ENCODE measurements around the gene TMEM120B.

- TF ChIP-seq SMC3 (conservative IDR thresholded peaks at IDR 0.05; ENCODE audit: poor library complexity) (no peak), CTCF (IDR thresholded peaks at IDR 0.05; ENCODE audit: poor library complexity, severe bottlenecking) (no peak)
Measured at GRCh38 chr12:121725423-121725822, 12.9 kb downstream of the TMEM120B start.
